Measurements from ENCODE around the gene YTHDC1.

Gene YTHDC1

DNA sequence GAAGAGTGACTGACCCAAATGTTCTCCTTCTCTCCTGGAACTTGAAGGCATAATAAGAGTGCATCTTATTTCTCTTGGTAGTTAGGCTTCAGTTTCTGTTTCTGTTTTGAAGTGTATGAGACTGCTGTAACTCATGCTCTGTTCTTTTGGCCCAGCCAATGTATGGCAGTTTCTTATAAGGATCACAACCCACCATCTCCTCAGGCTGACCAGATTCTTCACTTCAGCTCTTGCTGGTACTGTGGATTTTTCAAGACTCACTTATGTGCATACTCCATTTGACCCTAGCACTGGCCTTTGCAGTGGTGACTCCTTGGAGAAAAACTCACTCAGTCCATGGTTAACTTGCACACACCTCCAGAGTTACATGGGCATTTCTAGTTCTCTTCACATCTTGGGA lies 9.6 kb upstream of the YTHDC1 start:
- DNase-seq (ENCODE audit: low read depth in 2 of 3, low spot score in 1 of 3): no peak

- no peak for DNase-seq (ENCODE audit: low read depth in 2 of 3, low spot score in 1 of 3)
These were observed 9.1 kb upstream of the YTHDC1 start for GRCh38 chr4:68358988-68359387.

GRCh38 chr4:68352791-68353190 lies 2.9 kb upstream of the YTHDC1 start:
- DNase-seq (ENCODE audit: low read depth in 2 of 3, low spot score in 1 of 3): no peak

GRCh38 chr4:68349279-68349648 lies 626 bp downstream of the YTHDC1 start:
- peak in 1 of 3 donors; percentile 1 for DNase-seq (ENCODE audit: low read depth in 2 of 3, low spot score in 1 of 3)

GRCh38 chr4:68348577-68348976 lies 1.3 kb downstream of the YTHDC1 start:
- DNase-seq (ENCODE audit: low read depth in 2 of 3, low spot score in 1 of 3): no peak

DNA sequence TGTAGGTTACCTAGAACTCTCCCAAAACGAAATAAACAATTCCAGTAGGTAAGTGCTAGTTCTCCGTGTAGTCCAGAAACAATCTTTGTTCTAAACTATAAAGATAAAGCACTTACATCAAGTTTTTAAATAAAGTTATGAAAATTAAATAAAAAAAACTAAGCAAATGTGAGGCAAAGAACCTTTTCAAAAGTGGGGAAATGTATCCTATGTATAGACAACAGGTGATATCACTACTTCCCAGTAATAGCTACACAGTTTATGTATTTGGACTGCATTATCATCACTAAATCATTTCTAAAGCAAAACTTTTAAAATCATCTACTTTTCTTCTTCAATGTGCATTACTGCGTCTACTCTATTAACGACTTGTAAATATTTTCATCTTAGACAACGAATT lies 2.0 kb downstream of the YTHDC1 start:
- DNase-seq (ENCODE audit: low read depth in 2 of 3, low spot score in 1 of 3): no peak

- no peak for DNase-seq (ENCODE audit: low read depth in 2 of 3, low spot score in 1 of 3)
These were observed 3.4 kb downstream of the YTHDC1 start for GRCh38 chr4:68346461-68346860.

GRCh38 chr4:68344785-68345184 lies 5.1 kb downstream of the YTHDC1 start:
- no peak for DNase-seq (ENCODE audit: low read depth in 2 of 3, low spot score in 1 of 3)

DNA sequence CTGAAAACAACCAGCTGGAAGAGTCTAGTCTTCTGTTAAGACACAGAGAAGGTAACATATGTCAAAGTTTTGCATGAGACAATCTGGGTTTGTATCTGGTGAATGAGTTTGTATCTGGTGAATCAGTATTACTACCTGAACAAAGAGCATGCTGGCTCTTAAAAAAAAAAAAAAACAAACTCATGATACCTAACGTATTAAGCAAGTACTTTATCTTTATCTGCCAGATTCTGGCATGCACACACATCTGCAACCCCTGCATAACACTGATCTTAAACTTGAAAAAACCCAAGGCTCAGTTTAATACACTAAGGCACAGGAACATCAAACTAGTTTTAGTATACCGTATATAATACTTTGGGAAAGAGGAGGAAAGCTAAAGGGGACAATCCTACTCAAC lies 5.8 kb downstream of the YTHDC1 start:
- DNase-seq (ENCODE audit: low read depth in 2 of 3, low spot score in 1 of 3): no peak

DNA sequence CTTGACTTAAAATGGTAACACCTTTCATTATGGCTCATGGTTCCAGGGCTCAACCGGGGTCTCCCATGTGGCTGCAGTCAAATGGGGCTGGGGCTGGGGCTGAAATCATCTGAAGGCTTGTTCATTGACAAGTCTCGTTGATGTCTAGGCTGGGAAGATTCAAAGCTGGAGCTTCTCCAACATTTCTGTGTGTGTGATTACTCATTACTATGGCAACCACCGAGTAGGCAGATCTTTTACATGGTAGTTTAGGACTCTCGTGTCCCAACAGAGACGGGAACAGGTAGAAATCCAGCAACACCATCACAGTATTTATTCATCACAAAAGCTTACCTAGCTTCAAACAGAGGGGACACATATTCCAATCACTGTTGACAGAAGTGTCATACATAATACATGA lies 7.8 kb downstream of the YTHDC1 start:
- no peak for DNase-seq (ENCODE audit: low read depth in 2 of 3, low spot score in 1 of 3)

GRCh38 chr4:68338625-68339024 lies 11.3 kb downstream of the YTHDC1 start:
- DNase-seq (ENCODE audit: low read depth in 2 of 3, low spot score in 1 of 3): no peak

DNA sequence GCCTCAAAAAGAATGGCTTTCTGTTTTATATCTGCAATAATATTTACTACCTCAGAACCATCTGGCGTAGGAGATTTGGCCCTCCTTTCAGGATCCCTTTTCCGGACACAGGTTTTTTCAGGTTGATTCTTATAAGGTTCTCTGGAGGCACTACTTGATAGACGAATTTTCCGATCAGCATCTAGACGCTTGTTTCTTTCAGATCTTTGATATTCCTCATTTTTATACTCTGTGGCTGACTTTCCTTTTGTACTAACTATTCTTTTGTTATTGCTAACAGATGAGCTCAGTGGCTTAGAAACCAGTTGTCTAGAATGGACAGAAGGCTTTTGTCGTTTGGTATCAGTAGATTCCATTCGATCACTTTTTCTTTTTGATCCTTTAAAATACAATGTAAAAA lies 12.4 kb downstream of the YTHDC1 start:
- no peak for DNase-seq (ENCODE audit: low read depth in 2 of 3, low spot score in 1 of 3)

DNA sequence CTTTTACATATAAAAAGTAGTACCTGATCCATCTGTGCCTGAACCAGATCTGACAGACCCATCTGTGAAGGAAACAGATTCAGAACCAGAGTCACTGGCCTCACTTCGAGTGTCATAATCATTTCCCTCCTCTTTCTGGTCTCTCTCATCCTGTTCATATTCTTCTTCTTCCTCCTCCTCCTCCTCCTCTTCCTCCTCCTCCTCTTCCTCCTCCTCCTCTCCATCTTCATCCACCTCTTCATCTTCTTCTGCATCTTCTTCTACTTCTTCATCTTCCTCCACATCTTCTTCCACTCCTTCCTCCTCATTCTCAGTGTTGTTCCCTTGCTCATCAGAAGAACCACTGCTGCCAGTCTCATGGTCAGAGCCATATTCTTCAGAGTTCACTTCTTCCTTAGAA lies 12.9 kb downstream of the YTHDC1 start:
- no peak for DNase-seq (ENCODE audit: low read depth in 2 of 3, low spot score in 1 of 3)

DNA sequence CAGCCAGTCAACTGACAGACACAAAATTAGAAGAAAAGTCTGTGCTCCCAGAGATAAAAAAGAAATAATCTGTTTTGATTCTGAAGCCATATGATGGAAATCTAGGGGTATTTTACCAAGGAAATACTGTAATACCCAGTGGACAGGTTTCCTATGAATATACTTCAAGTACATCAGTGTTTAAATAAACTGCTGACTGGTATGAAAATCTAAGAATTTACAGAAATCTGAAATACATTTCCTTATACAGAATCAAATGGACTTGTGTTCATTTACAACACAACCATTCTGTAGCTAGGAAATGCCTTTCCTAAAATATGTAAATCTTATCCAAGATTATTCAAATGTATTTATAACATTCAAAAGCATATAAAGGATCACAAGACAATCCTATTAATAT lies 13.4 kb downstream of the YTHDC1 start:
- DNase-seq (ENCODE audit: low read depth in 2 of 3, low spot score in 1 of 3): no peak

DNA sequence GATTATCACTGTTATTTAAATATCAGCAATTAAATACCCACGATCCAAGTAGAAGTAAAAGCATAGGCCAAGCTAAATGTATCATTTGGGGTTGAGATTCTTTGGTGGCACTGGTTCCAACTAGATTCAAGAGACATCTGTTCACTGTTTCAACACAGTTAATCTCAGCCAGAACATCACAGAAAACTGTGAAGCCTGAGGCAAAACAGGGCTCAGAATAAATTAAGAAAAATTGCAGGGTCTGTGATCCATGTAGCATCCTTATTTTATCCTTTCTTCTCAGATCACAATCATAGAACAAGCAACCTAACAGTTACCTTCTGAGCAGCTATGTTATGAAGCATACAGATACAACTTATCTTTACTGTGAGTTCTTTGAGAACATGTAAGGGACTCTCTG lies 23.7 kb downstream of the YTHDC1 start:
- DNase-seq (ENCODE audit: low read depth in 2 of 3, low spot score in 1 of 3): no peak

DNA sequence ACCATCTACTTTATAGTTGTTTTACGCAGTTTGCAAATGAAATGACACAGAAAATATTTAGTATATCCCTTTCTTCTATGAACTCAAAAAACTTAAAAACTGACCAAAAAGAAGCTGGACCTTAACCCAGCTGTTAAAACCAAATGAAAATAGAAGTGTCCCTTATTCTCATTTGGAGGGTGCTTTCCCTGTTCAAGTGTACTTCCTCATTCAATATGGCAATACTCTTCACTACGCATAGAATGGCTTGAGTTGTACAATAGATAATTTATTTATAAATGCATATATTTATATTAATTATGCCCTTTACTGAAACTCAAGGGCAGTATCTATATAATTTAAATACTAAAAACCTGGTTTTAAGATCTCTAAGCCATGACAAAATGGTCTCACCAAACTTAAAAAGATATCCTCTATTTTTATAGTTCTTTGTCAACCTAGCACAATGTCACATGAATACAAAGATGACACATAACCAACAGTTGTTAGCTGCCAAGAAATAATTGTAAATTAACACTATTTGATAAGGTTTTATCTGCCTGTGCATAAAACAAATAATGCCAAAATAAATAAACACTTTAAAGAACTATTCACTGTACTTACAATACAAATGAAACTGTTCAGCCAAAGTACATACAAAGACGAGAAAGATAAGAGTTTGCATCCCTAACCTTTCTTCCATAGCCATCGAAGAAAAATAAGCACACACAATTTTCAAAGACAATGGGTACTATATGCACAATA lies 25.2 kb downstream of the YTHDC1 start:
- no peak for DNase-seq (ENCODE audit: low read depth in 2 of 3, low spot score in 1 of 3)

DNA sequence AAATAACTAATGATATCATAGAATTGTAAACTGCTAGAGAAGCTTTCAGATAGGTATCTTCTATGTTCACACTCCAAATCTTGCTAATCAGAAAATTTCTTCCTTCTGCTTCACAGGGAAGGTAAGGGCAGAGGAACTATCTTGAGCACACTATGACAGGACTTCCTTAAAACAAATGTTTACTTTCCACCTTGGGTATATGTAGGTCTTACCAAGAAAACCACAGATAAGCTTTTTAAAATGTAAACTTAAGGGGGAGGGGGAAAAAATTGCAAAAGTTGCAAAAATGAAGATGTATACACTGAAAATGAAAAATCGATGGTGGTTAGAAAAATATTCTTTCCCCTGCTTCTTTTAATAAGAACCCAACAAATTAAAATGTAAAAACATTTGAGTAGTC lies 30.9 kb downstream of the YTHDC1 start:
- DNase-seq (ENCODE audit: low read depth in 2 of 3, low spot score in 1 of 3): no peak

DNA sequence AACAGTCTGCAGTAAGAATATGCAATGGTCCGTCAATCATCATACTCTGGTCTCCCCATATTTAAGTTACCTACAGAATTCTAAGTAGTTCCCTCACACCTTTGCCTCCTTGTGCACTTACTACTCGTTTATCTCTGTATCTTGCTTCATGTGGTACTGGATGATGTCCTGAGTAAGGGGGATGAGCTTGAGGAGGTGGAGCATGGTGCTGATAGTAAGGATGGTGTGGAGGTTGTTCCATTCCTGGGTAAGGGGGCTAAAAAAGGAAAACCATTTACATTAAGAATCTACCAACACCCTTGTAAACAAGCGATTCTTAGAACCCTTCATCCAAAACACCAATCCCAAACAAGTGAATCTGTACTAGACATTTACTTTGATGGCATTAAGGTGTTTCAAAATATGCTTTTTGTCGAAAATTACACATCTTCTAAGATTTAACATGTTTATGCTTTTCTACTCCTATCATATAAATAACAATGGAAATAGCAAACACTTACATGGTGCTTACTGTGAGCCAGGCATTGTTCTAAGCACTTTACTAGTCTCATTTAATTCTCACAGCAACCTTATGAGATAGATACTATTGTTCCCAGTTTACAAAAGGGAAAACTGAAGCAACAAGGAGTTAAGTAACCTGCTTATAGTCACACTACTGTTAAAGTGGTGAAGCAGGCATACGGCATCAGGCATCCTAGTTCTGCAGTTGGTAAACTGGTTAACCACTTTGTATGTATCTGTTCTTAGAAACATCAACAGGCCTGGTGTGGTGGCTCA lies 33.5 kb downstream of the YTHDC1 start:
- no peak for DNase-seq (ENCODE audit: low read depth in 2 of 3, low spot score in 1 of 3)

- DNase-seq (ENCODE audit: low read depth in 2 of 3, low spot score in 1 of 3): no peak
These were observed 39.1 kb downstream of the YTHDC1 start for GRCh38 chr4:68310651-68311247.

DNA sequence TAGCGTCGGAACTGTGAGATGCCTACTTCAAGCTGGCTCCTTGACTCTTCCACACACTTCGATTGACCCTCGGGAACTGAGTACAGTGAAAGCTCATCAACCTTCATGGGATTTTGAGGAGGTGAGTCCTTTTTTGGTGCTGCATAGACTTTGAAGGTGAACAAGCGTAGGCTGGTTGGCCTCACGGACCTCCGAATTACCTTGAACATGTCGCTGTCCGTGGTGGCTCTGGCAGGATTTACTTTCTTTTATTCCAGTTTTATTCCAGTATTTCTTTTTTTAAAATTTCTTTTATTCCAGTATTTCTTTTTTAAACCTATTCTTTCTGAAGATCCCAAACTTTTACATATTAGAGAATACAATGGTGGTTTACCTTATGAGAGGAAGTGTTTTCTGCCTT lies 45.2 kb downstream of the YTHDC1 start:
- no peak for DNase-seq (ENCODE audit: low read depth in 2 of 3, low spot score in 1 of 3)

- peak in 1 of 3 donors; percentile 7 for DNase-seq (ENCODE audit: low read depth in 2 of 3, low spot score in 1 of 3)
These were observed 50.1 kb downstream of the YTHDC1 start for GRCh38 chr4:68299492-68300457.

All from stimulated activated CD4-positive, alpha-beta T cell treated with anti-CD3 and anti-CD28 coated beads, Interleukin-12 subunit alpha, Interleukin-12 subunit beta, amount 100 ng/mL, for 48 hours (primary cell).